Bronchus fibroblast of lung (primary cell): ENCODE data around the gene TM4SF4. TPM values are rescaled to one million over a fixed set of nuclear protein-coding genes. Genes with fewer than 3 reads are reported as not detected.

Source experiments
- total RNA-seq: library from RNA; depleted of rRNA; stranded (reverse); fragments of >200 nt; gene quantifications from 2 replicates; pipeline ENCODE4 v1.2.3, GENCODE V29; 2015

The TM4SF4 gene, protein sequence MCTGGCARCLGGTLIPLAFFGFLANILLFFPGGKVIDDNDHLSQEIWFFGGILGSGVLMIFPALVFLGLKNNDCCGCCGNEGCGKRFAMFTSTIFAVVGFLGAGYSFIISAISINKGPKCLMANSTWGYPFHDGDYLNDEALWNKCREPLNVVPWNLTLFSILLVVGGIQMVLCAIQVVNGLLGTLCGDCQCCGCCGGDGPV
- under 0.01 TPM in 1 of 2 replicates, not detected in the other for total RNA-seq

DNA sequence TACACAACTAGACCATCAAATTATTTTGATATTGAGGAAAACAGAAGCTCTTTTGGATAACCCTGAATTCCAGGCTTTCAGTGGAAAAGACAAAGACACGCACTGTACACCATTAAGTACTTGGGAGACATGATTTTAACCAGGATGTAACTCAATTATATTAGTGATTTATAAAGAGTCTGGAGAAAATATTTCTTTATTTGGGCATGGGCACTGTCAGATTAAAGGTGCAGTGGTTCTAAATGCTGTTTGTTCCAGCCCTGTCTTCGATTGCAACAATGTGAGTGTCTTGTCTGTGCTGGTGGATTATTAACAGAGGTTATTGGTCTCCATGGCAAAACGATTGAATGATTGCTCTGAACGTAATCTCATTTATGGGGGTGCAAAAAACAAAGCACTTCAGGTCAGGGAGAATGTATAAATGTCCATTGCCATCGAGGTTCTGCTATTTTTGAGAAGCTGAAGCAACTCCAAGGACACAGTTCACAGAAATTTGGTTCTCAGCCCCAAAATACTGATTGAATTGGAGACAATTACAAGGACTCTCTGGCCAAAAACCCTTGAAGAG is at the start of gene TM4SF4:
Gene TM4SF4 (plus strand): TSS at position 448 of the 568 bp plus-strand sequence. CDS start 181 bp downstream, outside the sequence.

Other genes starting within 250 kb of the TM4SF4 start
- gene TM4SF18, start 141.1 kb upstream of the TM4SF4 start, total RNA-seq = under 0.01 TPM in 1 of 2 replicates, not detected in the other
- gene TM4SF1, start 97.0 kb upstream of the TM4SF4 start, total RNA-seq = 155 and 173 TPM in 2 replicates
- gene WWTR1, start 183.3 kb downstream of the TM4SF4 start, total RNA-seq = 19.3 and 20.0 TPM in 2 replicates